PC-9 (cell line): ENCODE results near the gene IRX4. TPM values are rescaled to one million over a fixed set of nuclear protein-coding genes. Genes with fewer than 3 reads are reported as not detected.

Experiments
- BruUV-seq: library from RNA; stranded (reverse); fragments of 400-500 nt; replicated peaks from 2 replicates; lab custom pipeline; 2021; lab: Mats Ljungman, UMichigan
- CTCF ChIA-PET: fragments of 300-600 bp; sonication (Branson Sonifier 250); formaldehyde crosslinking; loops from one replicate; lab custom pipeline; 2022; ENCODE audit warnings: antibody characterized with exemption; lab: Charles Lee
- POLR2A ChIA-PET: fragments of 300-600 bp; sonication (Branson Sonifier 250); formaldehyde crosslinking; loops from one replicate; lab custom pipeline; 2022; ENCODE audit warnings: antibody characterized with exemption; ENCODE audit not compliant: unreplicated experiment; lab: Charles Lee
- DNase-seq, 2 experiments: peaks; one replicate each; pipeline versions ENCODE4 v3.0.0 to v3.0.0-alpha.2; 2015 to 2022; ENCODE audit warnings: mixed read lengths in 1 of 2
- H2AFZ ChIP-seq: fragments of 200-600 bp; sonication (generic); 2 replicates; pipeline ENCODE4 v1.8.1; 2017; ENCODE audit warnings: antibody characterized with exemption
- H3F3A ChIP-seq: fragments of 200-600 bp; sonication (generic); 2 replicates; pipeline ENCODE4 v1.8.1; 2017; ENCODE audit warnings: antibody characterized with exemption, mild to moderate bottlenecking, low read depth; ENCODE audit not compliant: insufficient read depth
- H3K27ac ChIP-seq: fragments of 200-600 bp; sonication (generic); 2 replicates; pipeline ENCODE4 v1.6.1; 2016; ENCODE audit warnings: mixed run types
- H3K27me3 ChIP-seq: fragments of 200-600 bp; sonication (generic); 2 replicates; pipeline ENCODE4 v1.6.1; 2016; ENCODE audit warnings: low read depth, mixed run types; ENCODE audit not compliant: insufficient read depth
- H3K36me3 ChIP-seq: fragments of 200-600 bp; sonication (generic); 2 replicates; pipeline ENCODE4 v1.6.1; 2016; ENCODE audit warnings: low read depth, mixed run types
- H3K4me1 ChIP-seq: fragments of 200-600 bp; sonication (generic); replicated peaks from 2 replicates; pipeline ENCODE4 v1.6.1; 2016; ENCODE audit warnings: mixed run types; ENCODE audit not compliant: insufficient read depth
- H3K4me2 ChIP-seq: fragments of 200-600 bp; sonication (generic); 2 replicates; pipeline ENCODE4 v1.6.1; 2017; ENCODE audit warnings: mixed run types
- H3K4me3 ChIP-seq: fragments of 200-600 bp; sonication (generic); 2 replicates; pipeline ENCODE4 v1.6.1; 2016; ENCODE audit warnings: mixed run types
- H3K79me2 ChIP-seq: fragments of 200-600 bp; sonication (generic); 2 replicates; pipeline ENCODE4 v1.6.1; 2017; ENCODE audit warnings: low read depth, mixed run types
- H3K9me2 ChIP-seq: fragments of 200-600 bp; sonication (generic); 2 replicates; pipeline ENCODE4 v1.8.1; 2017; ENCODE audit warnings: mild to moderate bottlenecking; ENCODE audit not compliant: insufficient read depth
- H3K9me3 ChIP-seq: fragments of 200-600 bp; sonication (generic); 2 replicates; pipeline ENCODE4 v1.8.1; 2016; ENCODE audit warnings: low read depth; ENCODE audit not compliant: insufficient read depth
- H4K20me1 ChIP-seq: fragments of 200-600 bp; sonication (generic); 2 replicates; pipeline ENCODE4 v1.8.1; 2017; ENCODE audit not compliant: insufficient read depth
- EZH2 ChIP-seq: fragments of 200-600 bp; sonication (generic); IDR thresholded peaks from 2 replicates; pipeline ENCODE4 v1.8.0; 2017; ENCODE audit warnings: antibody characterized with exemption, low read depth
- intact Hi-C: fragments of 100-400 bp; cut with micrococcal nuclease; formaldehyde crosslinking; loops from one replicate; pipeline ENCODE4 v1.10.0; 2022; ENCODE audit not compliant: unreplicated experiment
- total RNA-seq: library from RNA; stranded (reverse); gene quantifications from 2 replicates; pipeline ENCODE4 v1.2.3, GENCODE V29; 2021
- TF ChIP-seq, protein P1 (sequence below): fragments of 200-600 bp; sonication (generic); conservative IDR thresholded peaks from 2 replicates; pipeline ENCODE4 v1.6.1; 2017; ENCODE audit warnings: mixed run types, antibody characterized with exemption, mild to moderate bottlenecking, moderate library complexity

Gene IRX4
- total RNA-seq, 1 experiment from 2014 or later: not detected

DNA sequence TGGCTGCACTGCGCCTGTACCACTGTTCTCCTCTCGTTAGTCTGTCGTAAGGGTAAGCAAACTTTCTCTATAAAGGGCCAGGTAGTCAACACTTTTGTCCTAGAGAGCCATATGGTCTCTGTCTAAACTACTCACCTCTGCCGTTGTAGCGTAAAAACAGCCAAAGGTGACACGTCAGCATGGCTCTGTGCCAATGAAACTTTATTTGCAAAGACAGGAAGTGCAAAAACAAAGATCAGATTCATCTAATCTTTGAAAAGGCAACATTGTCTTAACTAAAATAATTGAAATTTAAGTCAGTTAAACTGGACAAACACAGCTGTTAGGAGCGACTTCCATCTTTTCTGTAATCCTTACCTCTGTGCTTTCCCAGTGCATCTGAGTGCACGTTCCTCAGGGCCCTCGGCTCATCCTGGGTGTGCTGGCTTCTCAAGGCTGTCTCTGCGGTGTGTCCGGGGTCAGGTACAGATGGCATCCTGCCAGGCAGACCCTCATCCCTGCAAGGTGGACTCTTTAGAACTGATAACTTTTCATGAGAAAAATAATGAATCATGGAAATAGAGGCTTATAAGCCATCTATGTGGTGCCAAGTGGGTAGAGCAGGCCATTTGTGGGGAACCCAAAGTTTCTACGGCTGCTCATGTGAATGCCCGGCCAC is 35.2 kb upstream of the IRX4 start:
- H3K4me1 ChIP-seq: no peaks in the 10 kb centered on the region
- H4K20me1 ChIP-seq: no peaks in the 10 kb centered on the region
- H3F3A ChIP-seq: no peaks in the 10 kb centered on the region
- H3K9me2 ChIP-seq: no peaks in the 10 kb centered on the region
- DNase-seq: no peak
- no peaks in the 10 kb centered on the region for H3K79me2 ChIP-seq
- POLR2A ChIA-PET: no interaction called here
- H3K4me3 ChIP-seq: no peak overlapping the region
- CTCF ChIA-PET: no interaction called here
- no peak overlapping the region for H2AFZ ChIP-seq
- no TSS peak for BruUV-seq
- H3K4me2 ChIP-seq: no peak overlapping the region
- no peak overlapping the region for H3K27ac ChIP-seq
- TF ChIP-seq EZH2: peak; percentile 74; the same call in 1 of the 2 replicates
- TF ChIP-seq, protein P1, sequence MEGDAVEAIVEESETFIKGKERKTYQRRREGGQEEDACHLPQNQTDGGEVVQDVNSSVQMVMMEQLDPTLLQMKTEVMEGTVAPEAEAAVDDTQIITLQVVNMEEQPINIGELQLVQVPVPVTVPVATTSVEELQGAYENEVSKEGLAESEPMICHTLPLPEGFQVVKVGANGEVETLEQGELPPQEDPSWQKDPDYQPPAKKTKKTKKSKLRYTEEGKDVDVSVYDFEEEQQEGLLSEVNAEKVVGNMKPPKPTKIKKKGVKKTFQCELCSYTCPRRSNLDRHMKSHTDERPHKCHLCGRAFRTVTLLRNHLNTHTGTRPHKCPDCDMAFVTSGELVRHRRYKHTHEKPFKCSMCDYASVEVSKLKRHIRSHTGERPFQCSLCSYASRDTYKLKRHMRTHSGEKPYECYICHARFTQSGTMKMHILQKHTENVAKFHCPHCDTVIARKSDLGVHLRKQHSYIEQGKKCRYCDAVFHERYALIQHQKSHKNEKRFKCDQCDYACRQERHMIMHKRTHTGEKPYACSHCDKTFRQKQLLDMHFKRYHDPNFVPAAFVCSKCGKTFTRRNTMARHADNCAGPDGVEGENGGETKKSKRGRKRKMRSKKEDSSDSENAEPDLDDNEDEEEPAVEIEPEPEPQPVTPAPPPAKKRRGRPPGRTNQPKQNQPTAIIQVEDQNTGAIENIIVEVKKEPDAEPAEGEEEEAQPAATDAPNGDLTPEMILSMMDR: no peak
- peaks cover 98% of the 10 kb centered on the region for H3K27me3 ChIP-seq
- H3K9me3 ChIP-seq: no peaks in the 10 kb centered on the region
- intact Hi-C loops: no loop called here
- no peaks in the 10 kb centered on the region for H3K36me3 ChIP-seq

DNA sequence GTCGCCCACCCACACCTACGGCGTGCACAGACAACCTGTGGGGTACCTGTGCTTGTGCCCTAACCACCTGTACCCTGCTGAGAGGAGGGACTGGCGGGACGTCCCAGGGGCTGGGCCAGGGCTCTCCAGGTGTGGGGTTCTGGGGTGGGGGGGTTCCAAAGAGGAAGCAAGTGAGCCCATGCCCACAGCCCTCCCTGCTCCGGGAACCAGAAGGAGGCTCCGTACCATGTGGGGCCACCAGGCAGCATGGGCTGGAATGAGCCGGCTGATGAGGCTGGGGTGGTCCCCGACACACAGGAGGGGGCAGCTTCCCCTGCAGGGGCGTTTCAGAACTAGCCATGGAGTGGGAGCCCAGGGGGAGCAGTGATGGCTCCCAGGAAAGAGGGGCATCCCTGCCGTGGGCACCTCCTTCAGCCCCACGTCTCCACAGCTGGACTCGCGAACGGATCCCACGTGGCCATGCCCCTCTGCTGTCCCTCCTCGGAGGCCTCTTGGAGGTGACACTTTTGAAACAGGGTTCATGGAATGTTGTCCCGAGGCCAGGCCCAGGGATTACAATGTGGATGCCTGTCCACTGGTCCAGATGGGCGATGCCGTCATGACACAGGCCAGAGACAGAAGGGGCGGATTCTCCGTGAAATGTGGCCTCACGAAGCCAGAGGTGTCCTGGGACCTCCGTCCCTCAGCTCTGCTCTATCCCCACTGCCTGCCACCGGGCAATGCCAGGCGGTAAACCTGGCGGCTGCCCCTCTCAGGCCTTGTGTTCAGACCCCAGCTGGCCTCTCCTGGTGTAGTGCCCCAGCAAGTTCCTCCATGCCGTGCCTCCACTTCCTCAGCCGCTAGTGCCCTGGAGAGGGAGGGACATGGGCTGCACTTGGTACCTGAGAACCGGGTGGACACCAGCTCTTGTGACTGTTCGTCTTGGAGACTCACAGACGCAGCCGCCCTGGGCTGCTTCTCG is 33.6 kb upstream of the IRX4 start:
- CTCF ChIA-PET: no interaction called here
- Histone ChIP-seq H3K4me1 (no peaks in the 10 kb centered on the region), H3K4me2 (no peak overlapping the region), H3K79me2 (no peaks in the 10 kb centered on the region), H3K9me2 (no peaks in the 10 kb centered on the region), H3K27me3 (peaks cover 98% of the 10 kb centered on the region), H3F3A (no peaks in the 10 kb centered on the region), H4K20me1 (no peaks in the 10 kb centered on the region), H3K27ac (no peak overlapping the region), H3K4me3 (no peak overlapping the region), H3K36me3 (no peaks in the 10 kb centered on the region), H2AFZ (no peak overlapping the region), H3K9me3 (no peaks in the 10 kb centered on the region)
- intact Hi-C loops: no loop called here
- no peak for DNase-seq
- BruUV-seq: no TSS peak
- TF ChIP-seq EZH2: no peak
- TF ChIP-seq, protein P1: no peak
- POLR2A ChIA-PET: no interaction called here

DNA sequence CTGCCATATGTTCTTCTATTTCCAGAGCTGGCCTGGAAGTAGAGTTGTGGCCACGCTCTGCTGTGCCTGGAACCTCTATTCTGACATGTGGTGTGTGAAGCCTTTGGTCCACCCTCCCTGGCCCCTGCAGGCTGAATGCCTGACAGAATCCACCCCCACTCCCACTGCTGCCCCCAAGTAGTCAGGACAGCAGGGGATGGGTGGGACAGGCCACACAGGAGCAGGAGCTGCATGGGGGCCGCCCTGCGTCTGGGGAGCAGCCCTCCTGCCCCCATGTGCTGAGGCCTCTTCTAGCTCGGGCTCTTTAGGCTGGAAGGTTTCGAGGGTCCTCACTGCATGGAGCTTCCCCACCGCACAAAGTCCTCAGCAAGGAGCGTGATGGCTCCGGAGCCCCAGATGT is 32.6 kb upstream of the IRX4 start:
- peaks cover 98% of the 10 kb centered on the region for H3K27me3 ChIP-seq
- no peaks in the 10 kb centered on the region for H3K4me1 ChIP-seq
- no peaks in the 10 kb centered on the region for H3K79me2 ChIP-seq
- POLR2A ChIA-PET: no interaction called here
- intact Hi-C loops: no loop called here
- no peak overlapping the region for H3K27ac ChIP-seq
- H4K20me1 ChIP-seq: no peaks in the 10 kb centered on the region
- CTCF ChIA-PET: no interaction called here
- H3K9me2 ChIP-seq: no peaks in the 10 kb centered on the region
- H3K4me2 ChIP-seq: no peak overlapping the region
- H3K9me3 ChIP-seq: no peaks in the 10 kb centered on the region
- TF ChIP-seq, protein P1: no peak
- TF ChIP-seq EZH2: no peak
- H3F3A ChIP-seq: no peaks in the 10 kb centered on the region
- BruUV-seq: no TSS peak
- H3K36me3 ChIP-seq: no peaks in the 10 kb centered on the region
- no peak for DNase-seq
- no peak overlapping the region for H2AFZ ChIP-seq
- no peak overlapping the region for H3K4me3 ChIP-seq
